ENCODE results near the gene EXTL1. TPM values are rescaled to one million over a fixed set of nuclear protein-coding genes. Genes with fewer than 3 reads are reported as not detected.

The EXTL1 gene
- total RNA-seq, 1 experiment from 2014 or later: not detected

Other genes starting within 250 kb of the EXTL1 start
- 12.9 and 18.8 TPM in 2 replicates for gene SELENON, start 221.6 kb upstream of the EXTL1 start, total RNA-seq (2014; rRNA removed; shearing (Covaris generic); ENCODE audit: low replicate concordance)
- gene MTFR1L, start 201.8 kb upstream of the EXTL1 start, total RNA-seq (2014; rRNA removed; shearing (Covaris generic); ENCODE audit: low replicate concordance): 18.2 and 24.3 TPM in 2 replicates
- gene AUNIP, start 162.3 kb upstream of the EXTL1 start, total RNA-seq (2014; rRNA removed; shearing (Covaris generic); ENCODE audit: low replicate concordance): 10.3 and 20.6 TPM in 2 replicates
- 3.8 and 8.3 TPM in 2 replicates for gene PAQR7, start 146.1 kb upstream of the EXTL1 start, total RNA-seq (2014; rRNA removed; shearing (Covaris generic); ENCODE audit: low replicate concordance)
- 85.4 and 116 TPM in 2 replicates for gene STMN1, start 115.4 kb upstream of the EXTL1 start, total RNA-seq (2014; rRNA removed; shearing (Covaris generic); ENCODE audit: low replicate concordance)
- 3.3 and 4.5 TPM in 2 replicates for gene PAFAH2, start 23.7 kb upstream of the EXTL1 start, total RNA-seq (2014; rRNA removed; shearing (Covaris generic); ENCODE audit: low replicate concordance)
- gene SLC30A2, start 24.3 kb downstream of the EXTL1 start, total RNA-seq (2014; rRNA removed; shearing (Covaris generic); ENCODE audit: low replicate concordance): not detected in 2 replicates
- not detected in 2 replicates for gene TRIM63, start 45.9 kb downstream of the EXTL1 start, total RNA-seq (2014; rRNA removed; shearing (Covaris generic); ENCODE audit: low replicate concordance)
- 2.4 and 10.4 TPM in 2 replicates for gene PDIK1L, start 90.0 kb downstream of the EXTL1 start, total RNA-seq (2014; rRNA removed; shearing (Covaris generic); ENCODE audit: low replicate concordance)
- gene FAM110D, start 137.3 kb downstream of the EXTL1 start, total RNA-seq (2014; rRNA removed; shearing (Covaris generic); ENCODE audit: low replicate concordance): 0.07 TPM in 1 of 2 replicates, not detected in the other
- gene C1orf232, start 147.2 kb downstream of the EXTL1 start, total RNA-seq (2014; rRNA removed; shearing (Covaris generic); ENCODE audit: low replicate concordance): not detected in 2 replicates
- gene ZNF593, start 148.1 kb downstream of the EXTL1 start, total RNA-seq (2014; rRNA removed; shearing (Covaris generic); ENCODE audit: low replicate concordance): 27.8 and 45.7 TPM in 2 replicates
- gene ZNF593OS, start 150.1 kb downstream of the EXTL1 start, total RNA-seq (2014; rRNA removed; shearing (Covaris generic); ENCODE audit: low replicate concordance): not detected in 2 replicates
- gene CNKSR1, start 155.7 kb downstream of the EXTL1 start, total RNA-seq (2014; rRNA removed; shearing (Covaris generic); ENCODE audit: low replicate concordance): not detected in 2 replicates
- gene CATSPER4, start 168.8 kb downstream of the EXTL1 start, total RNA-seq (2014; rRNA removed; shearing (Covaris generic); ENCODE audit: low replicate concordance): not detected in 2 replicates
- gene CEP85, start 212.4 kb downstream of the EXTL1 start, total RNA-seq (2014; rRNA removed; shearing (Covaris generic); ENCODE audit: low replicate concordance): 13.3 and 13.9 TPM in 2 replicates